Mucosa of rectum (tissue), 2 donors: Measurements from ENCODE around the gene GTPBP2.
"Not testable (repeated sequence)": the region's sequence is repeated elsewhere in the genome, so short reads cannot be mapped to it uniquely, and the experiment has no call there.

Experiments
- H3K27ac ChIP-seq, 2 donors: one replicate each; pipeline ENCODE4 v1.7.0; 2013; ENCODE audit warnings: inconsistent platforms in 2 of 2, low read depth in 2 of 2, low read length in 2 of 2
- H3K27me3 ChIP-seq, 2 donors: one replicate each; pipeline ENCODE4 v1.7.0; 2013; ENCODE audit warnings: low read length in 2 of 2; ENCODE audit not compliant: control insufficient read depth in 2 of 2, insufficient read depth in 2 of 2
- H3K36me3 ChIP-seq, 2 donors: one replicate each; pipeline ENCODE4 v1.7.0; 2013; ENCODE audit warnings: low read length in 2 of 2; ENCODE audit not compliant: control insufficient read depth in 2 of 2, insufficient read depth in 2 of 2
- H3K4me1 ChIP-seq, 2 donors: one replicate each; pipeline ENCODE4 v1.7.0; 2013; ENCODE audit warnings: low read length in 2 of 2, mild to moderate bottlenecking in 1 of 2; ENCODE audit not compliant: control insufficient read depth in 2 of 2, insufficient read depth in 2 of 2
- H3K4me3 ChIP-seq, 2 donors: one replicate each; pipeline ENCODE4 v1.7.0; 2013; ENCODE audit warnings: low read length in 2 of 2
- H3K9ac ChIP-seq, 2 donors: one replicate each; pipeline ENCODE4 v1.7.0; 2013; ENCODE audit warnings: low read length in 2 of 2, low read depth in 1 of 2, mild to moderate bottlenecking in 1 of 2
- H3K9me3 ChIP-seq, 2 donors: one replicate each; pipeline ENCODE4 v1.7.0; 2013; ENCODE audit warnings: low read length in 2 of 2; ENCODE audit not compliant: control insufficient read depth in 2 of 2
- donor health status: healthy.
- donor health status: Normal muscosa, but diverticular disease.

GTPBP2 gene

GRCh38 chr6:43635387-43636307 lies 6.6 kb upstream of the GTPBP2 start, which contains the start of gene MAD2L1BP:
Gene MAD2L1BP, plus strand, starts transcription at chr6:43635840. Its CDS starts 36 bp downstream, at chr6:43635876.
- Histone ChIP-seq H3K27ac (peak within 1 kb of the TSS; percentile 84 to 88), H3K27me3 (no peaks in the 10 kb centered on the region), H3K9ac (peak within 1 kb of the TSS; percentile 95 to 97), H3K36me3 (peaks cover 19 to 20% of the 10 kb centered on the region in 2 donors), H3K9me3 (no peaks in the 10 kb centered on the region), H3K4me1 (peaks cover 18 to 22% of the 10 kb centered on the region in 2 donors), H3K4me3 (peak within 1 kb of the TSS; percentile 99)

- Histone ChIP-seq H3K36me3 (peaks cover 10 to 11% of the 10 kb centered on the region in 2 donors), H3K4me1 (peaks cover 24 to 27% of the 10 kb centered on the region in 2 donors), H3K27ac (peak overlapping the region in 1 of 2 donors; percentile 88), H3K9me3 (no peaks in the 10 kb centered on the region), H3K4me3 (peak overlapping the region in 1 of 2 donors; percentile 99), H3K27me3 (no peaks in the 10 kb centered on the region), H3K9ac (no peak overlapping the region)
Measured at GRCh38 chr6:43634702-43635303, 5.7 kb upstream of the GTPBP2 start.

GRCh38 chr6:43633002-43633401 lies 3.9 kb upstream of the GTPBP2 start:
- not testable (repeated sequence) for H3K27me3 ChIP-seq, H3K36me3 ChIP-seq, H3K4me3 ChIP-seq, H3K9me3 ChIP-seq, H3K9ac ChIP-seq, H3K27ac ChIP-seq
- peaks cover 23 to 24% of the 10 kb centered on the region in 2 donors for H3K4me1 ChIP-seq

- peaks cover 3 to 7% of the 10 kb centered on the region in 2 donors for H3K36me3 ChIP-seq
- peaks cover 22 to 23% of the 10 kb centered on the region in 2 donors for H3K4me1 ChIP-seq
- no peak overlapping the region for H3K27ac ChIP-seq
- H3K9ac ChIP-seq, result no peak overlapping the region
- H3K4me3 ChIP-seq, result no peak overlapping the region
- H3K27me3 ChIP-seq, result no peaks in the 10 kb centered on the region
- H3K9me3 ChIP-seq, result no peaks in the 10 kb centered on the region
Measured at GRCh38 chr6:43630980-43631619, 2.0 kb upstream of the GTPBP2 start.

- Histone ChIP-seq H3K4me3 (peak overlapping the region; percentile 63 to 95), H3K27me3 (no peaks in the 10 kb centered on the region), H3K4me1 (peaks cover 16 to 17% of the 10 kb centered on the region in 2 donors), H3K9ac (peak overlapping the region; percentile 94 to 96), H3K27ac (peak overlapping the region; percentile 96 to 99), H3K9me3 (no peaks in the 10 kb centered on the region), H3K36me3 (peaks cover 15 to 21% of the 10 kb centered on the region in 2 donors)
Measured at GRCh38 chr6:43629505-43630300, 639 bp upstream of the GTPBP2 start.

- H3K27ac ChIP-seq, result peak overlapping the region; percentile 86 to 88
- H3K36me3 ChIP-seq, result peaks cover 25 to 32% of the 10 kb centered on the region in 2 donors
- H3K4me1 ChIP-seq, result peaks cover 16 to 17% of the 10 kb centered on the region in 2 donors
- H3K9ac ChIP-seq, result peak overlapping the region; percentile 94 to 96
- H3K4me3 ChIP-seq, result peak overlapping the region; percentile 92 to 93
- no peaks in the 10 kb centered on the region for H3K9me3 ChIP-seq
- no peaks in the 10 kb centered on the region for H3K27me3 ChIP-seq
Measured at GRCh38 chr6:43628393-43629103, 516 bp downstream of the GTPBP2 start.

- Histone ChIP-seq H3K27ac (peak overlapping the region; percentile 38 to 43), H3K36me3 (peaks cover 36 to 41% of the 10 kb centered on the region in 2 donors), H3K9me3 (no peaks in the 10 kb centered on the region), H3K4me1 (peaks cover 14 to 16% of the 10 kb centered on the region in 2 donors), H3K9ac (peak overlapping the region; percentile 39 to 58), H3K4me3 (peak overlapping the region; percentile 1 to 35), H3K27me3 (no peaks in the 10 kb centered on the region)
Measured at GRCh38 chr6:43627008-43627825, 1.8 kb downstream of the GTPBP2 start.

- Histone ChIP-seq H3K9ac (no peak overlapping the region), H3K9me3 (no peaks in the 10 kb centered on the region), H3K27me3 (no peaks in the 10 kb centered on the region), H3K36me3 (peaks cover 53 to 58% of the 10 kb centered on the region in 2 donors), H3K4me3 (no peak overlapping the region), H3K4me1 (peaks cover 14 to 16% of the 10 kb centered on the region in 2 donors), H3K27ac (no peak overlapping the region)
Measured at GRCh38 chr6:43625393-43625992, 3.6 kb downstream of the GTPBP2 start.
